Lower leg skin (tissue), 4 donors: Measurements from ENCODE around the gene TCTN3. TPM values are rescaled to one million over a fixed set of nuclear protein-coding genes. Genes with fewer than 3 reads are reported as not detected.
"Not testable (repeated sequence)": the region's sequence is repeated elsewhere in the genome, so short reads cannot be mapped to it uniquely, and the experiment has no call there.

Experiments
- DNase-seq, 2 donors: peaks; one replicate each; pipeline ENCODE4 v3.0.0-alpha.2; 2019; ENCODE audit warnings: low spot score in 2 of 2
- H3K4me3 ChIP-seq: fragments of 200-600 bp; sonication (generic); 2 replicates; pipeline ENCODE4 v1.5.1; 2017; ENCODE audit warnings: mild to moderate bottlenecking, low read depth; ENCODE audit not compliant: poor library complexity, severe bottlenecking
- CTCF ChIP-seq, 3 donors: fragments of 450-650 bp; IDR thresholded peaks; one replicate each; pipeline ENCODE4 v1.5.1; 2016; ENCODE audit warnings: antibody characterized with exemption in 3 of 3, mild to moderate bottlenecking in 3 of 3, moderate library complexity in 2 of 3
- POLR2A ChIP-seq, 2 donors: fragments of 450-650 bp; IDR thresholded peaks; one replicate each; pipeline ENCODE4 v1.6.1; 2016 to 2017; ENCODE audit warnings: antibody characterized with exemption in 2 of 2, mild to moderate bottlenecking in 1 of 2, moderate library complexity in 1 of 2
- WGBS, 2 donors: methylation state at CpG; one replicate each; pipeline ENCODE4 v1.1.5; 2018; 5-methylcytosine and 5-hydroxymethylcytosine counted together
- intact Hi-C: fragments of 100-400 bp; cut with DNase I; formaldehyde crosslinking; loops from one replicate; pipeline ENCODE4 v1.15.0; 2023; ENCODE audit warnings: low total_unique reads
- total RNA-seq, 4 donors: library from RNA; depleted of rRNA; stranded (reverse); fragments of >200 nt; gene quantifications; one replicate each; pipeline ENCODE4 v1.1.0, GENCODE V29; 2016

Gene TCTN3
- total RNA-seq, 4 donors from 2014 or later, result 13.6 to 23.1 (median 16.3) TPM

- H3K4me3 ChIP-seq, result no peak overlapping the region
- 93 to 95% methylated on average over 10 of the region's 10 CpGs for WGBS, 2 donors
- intact Hi-C loops, result no loop called here
- TF ChIP-seq CTCF (IDR thresholded peaks at IDR 0.05), result no peak
- TF ChIP-seq POLR2A (IDR thresholded peaks at IDR 0.05), result no peak
- DNase-seq, result no peak
Measured at GRCh38 chr10:95637140-95637539, 56.6 kb downstream of the TCTN3 start.

- no peak overlapping the region for H3K4me3 ChIP-seq
- intact Hi-C loops, result no loop called here
- 82 to 91% methylated on average over 2 of the region's 2 CpGs for WGBS, 2 donors
- TF ChIP-seq CTCF (IDR thresholded peaks at IDR 0.05), result no peak
- TF ChIP-seq POLR2A (IDR thresholded peaks at IDR 0.05), result no peak
- no peak for DNase-seq
Measured at GRCh38 chr10:95635319-95635733, 58.4 kb downstream of the TCTN3 start.

- H3K4me3 ChIP-seq, result no peak overlapping the region
- no peak for DNase-seq
- intact Hi-C loops, result no loop called here
Measured at GRCh38 chr10:95628786-95629185, 64.9 kb downstream of the TCTN3 start.

GRCh38 chr10:95626500-95626899 lies 67.2 kb downstream of the TCTN3 start:
- DNase-seq, result no peak
- intact Hi-C loops, result no loop called here
- TF ChIP-seq POLR2A (IDR thresholded peaks at IDR 0.05) (no peak), CTCF (IDR thresholded peaks at IDR 0.05) (no peak)
- H3K4me3 ChIP-seq, result no peak overlapping the region
- 84 to 94% methylated on average over 4 of the region's 4 CpGs for WGBS, 2 donors

More at GRCh38 chr10:95628786-95629185, 64.9 kb downstream of the TCTN3 start:
- TF ChIP-seq CTCF (IDR thresholded peaks at IDR 0.05) (no peak), POLR2A (IDR thresholded peaks at IDR 0.05) (no peak)
- 57 to 69% methylated on average over 1 of the region's 1 CpG for WGBS, 2 donors

GRCh38 chr10:95620415-95620814 lies 73.3 kb downstream of the TCTN3 start:
- H3K4me3 ChIP-seq, DNase-seq, intact Hi-C loops: not testable (repeated sequence)
- WGBS, 2 donors, result 95 to 97% methylated on average over 5 of the region's 5 CpGs

GRCh38 chr10:95618101-95618500 lies 75.6 kb downstream of the TCTN3 start:
- intact Hi-C loops, result no loop called here
- DNase-seq, result no peak
- TF ChIP-seq CTCF (IDR thresholded peaks at IDR 0.05), result no peak
- TF ChIP-seq POLR2A (IDR thresholded peaks at IDR 0.05), result no peak
- H3K4me3 ChIP-seq, result no peak overlapping the region
- WGBS, 2 donors, result 79 to 80% methylated on average over 4 of the region's 4 CpGs
